Measurements from ENCODE around the gene GAS6.

Gene GAS6

DNA sequence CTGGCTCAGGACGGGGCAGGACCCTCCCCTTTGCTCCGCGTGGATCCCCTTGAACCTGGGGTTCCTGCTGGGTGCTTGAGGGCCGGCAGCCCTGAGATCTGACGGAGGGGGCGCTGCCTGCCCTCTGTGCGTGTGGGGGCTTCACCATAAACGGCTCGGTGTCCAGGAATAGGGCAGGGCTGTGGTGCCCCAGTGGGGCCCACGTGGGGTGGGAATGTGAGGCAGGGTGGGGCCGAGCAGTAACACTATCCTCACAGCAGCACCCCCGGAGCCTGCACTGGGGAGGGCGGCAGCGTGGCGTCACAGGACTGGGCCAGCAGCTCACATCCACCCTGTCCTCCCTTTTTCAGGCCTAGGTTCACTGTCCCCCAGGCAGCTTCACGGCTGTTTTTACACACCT, 38.0 kb downstream of the GAS6 start:
- no peaks in the 10 kb centered on the region; the same call in 1 of the 2 replicates for H3K36me3 ChIP-seq (ENCODE audit: control insufficient read depth, insufficient read depth, low read length)

DNA sequence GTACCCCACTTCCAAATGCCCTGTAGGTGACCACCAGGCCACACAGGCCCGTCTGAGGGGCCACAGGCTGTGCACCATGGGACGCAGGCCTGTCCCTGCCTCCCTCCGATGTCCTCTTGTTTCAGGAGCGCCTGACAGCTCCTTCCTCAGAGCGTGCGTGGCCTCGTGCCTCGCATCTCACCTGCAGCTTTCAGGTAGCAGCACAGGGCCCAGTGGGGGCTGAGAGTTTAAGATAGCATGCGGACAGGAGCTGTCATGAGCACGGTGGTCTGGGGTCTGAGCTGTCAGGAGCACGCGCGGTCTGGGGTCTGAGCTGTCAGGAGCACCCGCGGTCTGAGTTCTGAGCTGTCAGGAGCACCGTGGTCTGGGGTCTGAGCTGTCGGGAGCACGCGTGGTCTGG, 40.1 kb downstream of the GAS6 start:
- Histone ChIP-seq H3K27me3 (replicated peaks; ENCODE audit: control insufficient read depth, insufficient read depth, low read length) (no peaks in the 10 kb centered on the region), H3K36me3 (ENCODE audit: control insufficient read depth, insufficient read depth, low read length) (no peaks in the 10 kb centered on the region; the same call in 1 of the 2 replicates), H3K4me3 (replicated peaks; ENCODE audit: low read depth, low read length) (no peak overlapping the region)
- TF ChIP-seq, protein P1, sequence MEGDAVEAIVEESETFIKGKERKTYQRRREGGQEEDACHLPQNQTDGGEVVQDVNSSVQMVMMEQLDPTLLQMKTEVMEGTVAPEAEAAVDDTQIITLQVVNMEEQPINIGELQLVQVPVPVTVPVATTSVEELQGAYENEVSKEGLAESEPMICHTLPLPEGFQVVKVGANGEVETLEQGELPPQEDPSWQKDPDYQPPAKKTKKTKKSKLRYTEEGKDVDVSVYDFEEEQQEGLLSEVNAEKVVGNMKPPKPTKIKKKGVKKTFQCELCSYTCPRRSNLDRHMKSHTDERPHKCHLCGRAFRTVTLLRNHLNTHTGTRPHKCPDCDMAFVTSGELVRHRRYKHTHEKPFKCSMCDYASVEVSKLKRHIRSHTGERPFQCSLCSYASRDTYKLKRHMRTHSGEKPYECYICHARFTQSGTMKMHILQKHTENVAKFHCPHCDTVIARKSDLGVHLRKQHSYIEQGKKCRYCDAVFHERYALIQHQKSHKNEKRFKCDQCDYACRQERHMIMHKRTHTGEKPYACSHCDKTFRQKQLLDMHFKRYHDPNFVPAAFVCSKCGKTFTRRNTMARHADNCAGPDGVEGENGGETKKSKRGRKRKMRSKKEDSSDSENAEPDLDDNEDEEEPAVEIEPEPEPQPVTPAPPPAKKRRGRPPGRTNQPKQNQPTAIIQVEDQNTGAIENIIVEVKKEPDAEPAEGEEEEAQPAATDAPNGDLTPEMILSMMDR (IDR thresholded peaks at IDR 0.05; ENCODE audit: insufficient read depth, low read length, poor library complexity, severe bottlenecking): no peak
- DNase-seq (ENCODE audit: extremely low read depth, insufficient read length): no peak

More for the DNA sequence above, 38.0 kb downstream of the GAS6 start:
- H3K27me3 ChIP-seq (replicated peaks; ENCODE audit: control insufficient read depth, insufficient read depth, low read length): no peaks in the 10 kb centered on the region
- TF ChIP-seq, protein P1 (IDR thresholded peaks at IDR 0.05; ENCODE audit: insufficient read depth, low read length, poor library complexity, severe bottlenecking): no peak
- H3K4me3 ChIP-seq (replicated peaks; ENCODE audit: low read depth, low read length): no peak overlapping the region
- no peak for DNase-seq (ENCODE audit: extremely low read depth, insufficient read length)

DNA sequence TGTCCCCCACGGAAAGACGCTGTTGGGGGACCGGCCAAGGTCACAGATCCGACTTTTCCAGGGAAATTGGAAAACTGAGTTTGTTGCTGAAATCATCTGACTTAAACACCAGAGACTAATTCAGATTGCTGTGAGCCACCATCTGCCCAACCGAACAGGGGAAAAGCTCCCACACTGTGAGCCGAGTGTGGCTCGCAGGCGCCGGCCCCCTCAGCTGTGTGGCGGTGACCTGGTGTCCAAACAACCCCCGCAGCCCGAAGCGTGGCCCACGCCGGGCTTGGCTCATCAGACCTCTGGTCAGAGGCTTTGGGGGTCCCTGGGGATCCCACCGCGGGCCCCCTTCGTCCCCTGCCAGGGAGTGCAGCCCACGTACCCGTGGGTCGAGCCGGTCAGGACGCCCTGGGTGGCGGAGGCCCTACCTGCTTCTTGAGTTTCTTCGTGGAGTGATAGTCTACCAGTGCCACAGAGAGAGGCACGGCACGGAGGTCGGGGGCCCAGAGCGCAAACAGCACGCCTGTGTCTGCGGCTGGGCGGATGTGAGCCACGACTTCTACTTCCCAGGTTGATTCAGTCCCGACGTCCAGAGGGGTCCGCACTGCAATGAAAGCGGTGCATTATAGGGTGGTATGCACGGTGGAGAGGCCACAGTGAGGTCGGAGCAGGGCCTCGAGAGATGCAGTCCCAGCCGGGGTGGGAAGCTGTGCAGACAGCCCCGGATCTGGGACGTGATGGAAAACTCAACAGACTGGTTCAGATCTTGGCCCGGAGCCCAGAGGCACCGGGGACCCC, 40.7 kb downstream of the GAS6 start:
- Histone ChIP-seq H3K4me3 (replicated peaks; ENCODE audit: low read depth, low read length) (no peak overlapping the region), H3K36me3 (ENCODE audit: control insufficient read depth, insufficient read depth, low read length) (no peaks in the 10 kb centered on the region; the same call in 1 of the 2 replicates), H3K27me3 (replicated peaks; ENCODE audit: control insufficient read depth, insufficient read depth, low read length) (no peaks in the 10 kb centered on the region)
- TF ChIP-seq, protein P1 (IDR thresholded peaks at IDR 0.05; ENCODE audit: insufficient read depth, low read length, poor library complexity, severe bottlenecking): no peak
- DNase-seq (ENCODE audit: extremely low read depth, insufficient read length): no peak

DNA sequence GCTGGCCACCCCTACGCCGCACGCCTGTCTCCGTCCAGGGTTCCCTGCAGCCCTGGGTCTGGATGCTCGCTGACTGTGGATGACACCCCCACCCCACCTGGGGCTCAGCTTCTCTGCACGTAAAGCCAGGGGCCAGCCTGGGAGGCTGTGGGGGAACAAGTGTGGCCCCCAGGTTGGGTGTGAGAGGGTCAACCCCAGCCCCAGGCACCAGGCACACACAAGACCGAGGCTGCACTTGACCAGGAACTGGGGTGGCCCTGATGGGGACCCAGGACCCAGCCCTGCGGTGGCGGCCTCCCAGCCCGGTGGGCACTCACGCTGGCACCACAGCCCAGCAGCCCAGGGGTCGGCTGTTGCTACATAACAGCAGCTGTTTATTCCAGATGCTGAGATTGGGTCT, 41.6 kb downstream of the GAS6 start:
- Histone ChIP-seq H3K36me3 (ENCODE audit: control insufficient read depth, insufficient read depth, low read length) (no peaks in the 10 kb centered on the region; the same call in 1 of the 2 replicates), H3K4me3 (replicated peaks; ENCODE audit: low read depth, low read length) (no peak overlapping the region), H3K27me3 (replicated peaks; ENCODE audit: control insufficient read depth, insufficient read depth, low read length) (no peaks in the 10 kb centered on the region)
- TF ChIP-seq, protein P1 (IDR thresholded peaks at IDR 0.05; ENCODE audit: insufficient read depth, low read length, poor library complexity, severe bottlenecking): no peak
- DNase-seq (ENCODE audit: extremely low read depth, insufficient read length): no peak

DNA sequence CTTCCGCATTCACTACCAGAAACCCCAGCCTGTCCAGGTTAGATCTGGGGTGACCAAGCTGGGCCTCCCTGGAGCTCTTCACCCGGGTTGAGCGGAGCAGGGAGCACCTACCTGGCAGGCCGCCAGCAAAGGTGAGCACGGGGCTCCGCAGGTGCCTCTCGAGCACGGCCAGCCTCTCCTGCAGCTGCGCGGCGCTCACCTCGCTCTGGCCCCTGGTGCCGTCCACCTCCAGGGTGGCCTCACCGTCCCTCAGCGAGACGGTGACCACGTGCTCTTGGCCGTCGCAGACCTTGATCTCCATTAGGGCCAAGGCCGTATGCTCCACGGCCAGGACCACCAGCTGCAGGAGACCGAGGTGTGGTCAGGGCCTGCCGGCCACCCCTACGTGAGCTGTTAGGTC, 42.0 kb downstream of the GAS6 start:
- Histone ChIP-seq H3K27me3 (replicated peaks; ENCODE audit: control insufficient read depth, insufficient read depth, low read length) (no peaks in the 10 kb centered on the region), H3K36me3 (ENCODE audit: control insufficient read depth, insufficient read depth, low read length) (no peaks in the 10 kb centered on the region; the same call in 1 of the 2 replicates), H3K4me3 (replicated peaks; ENCODE audit: low read depth, low read length) (no peak overlapping the region)
- TF ChIP-seq, protein P1 (IDR thresholded peaks at IDR 0.05; ENCODE audit: insufficient read depth, low read length, poor library complexity, severe bottlenecking): no peak
- DNase-seq (ENCODE audit: extremely low read depth, insufficient read length): no peak
